Prostate gland (tissue), 2 donors: ENCODE results near the gene C6orf52. TPM values are rescaled to one million over a fixed set of nuclear protein-coding genes. Genes with fewer than 3 reads are reported as not detected.
A peak's percentile ranks its signal among the peaks of the same experiment; 100 is the strongest.
"Not testable (repeated sequence)": the region's sequence is repeated elsewhere in the genome, so short reads cannot be mapped to it uniquely, and the experiment has no call there.

Source experiments
- DNase-seq: peaks from one replicate; pipeline ENCODE4 v3.0.0-alpha.2; 2019; ENCODE audit warnings: low spot score
- H3K27ac ChIP-seq, 2 donors: fragments of 200-600 bp; sonication (generic); 2 replicates each; pipeline ENCODE4 v1.5.1; 2017 to 2019
- H3K27me3 ChIP-seq: fragments of 200-600 bp; sonication (generic); replicated peaks from 2 replicates; pipeline ENCODE4 v1.5.1; 2019; ENCODE audit not compliant: insufficient read depth
- H3K36me3 ChIP-seq, 2 donors: fragments of 200-600 bp; sonication (generic); 1 replicate in 1 of 2; 2 replicates in 1 of 2; pipeline versions ENCODE4 v1.5.1 to v1.8.1; 2017 to 2019
- H3K4me1 ChIP-seq: fragments of 200-600 bp; sonication (generic); replicated peaks from 2 replicates; pipeline ENCODE4 v1.5.1; 2019
- H3K4me3 ChIP-seq, 2 donors: fragments of 200-600 bp; sonication (generic); 2 replicates each; pipeline ENCODE4 v1.5.1; 2017 to 2019
- H3K9me3 ChIP-seq: fragments of 200-600 bp; sonication (generic); 2 replicates; pipeline ENCODE4 v1.5.1; 2017
- CTCF ChIP-seq, 4 experiments: fragments of 200-600 bp in 2 of 4; fragments of 450-650 bp in 2 of 4; sonication (generic) in 2 of 4; IDR thresholded peaks; 1 replicate in 3 of 4; 2 replicates in 1 of 4; pipeline ENCODE4 v1.5.1; 2016 to 2019; ENCODE audit warnings: antibody characterized with exemption in 4 of 4, mild to moderate bottlenecking in 2 of 4, moderate library complexity in 2 of 4
- POLR2A ChIP-seq: fragments of 450-650 bp; IDR thresholded peaks from one replicate; pipeline ENCODE4 v1.6.1; 2016; ENCODE audit warnings: antibody characterized with exemption, mild to moderate bottlenecking
- POLR2AphosphoS5 ChIP-seq: sonication (generic); formaldehyde crosslinking; IDR thresholded peaks from one replicate; pipeline ENCODE4 v1.6.1; 2017; ENCODE audit warnings: antibody characterized with exemption
- WGBS: methylation state at CpG from one replicate; pipeline ENCODE4 v1.1.5; 2018; 5-methylcytosine and 5-hydroxymethylcytosine counted together
- intact Hi-C: fragments of 100-400 bp; cut with DNase I; formaldehyde crosslinking; loops from one replicate; pipeline ENCODE4 v1.14.2; 2022
- total RNA-seq, 2 donors: library from RNA; depleted of rRNA; stranded (reverse); fragments of >200 nt; gene quantifications; one replicate each; pipeline ENCODE4 v1.1.0, GENCODE V29; 2016

Gene C6orf52
- total RNA-seq, 2 donors from 2014 or later: 3.3 TPM; not detected in 1

GRCh38 chr6:10721850-10722569 is 27.6 kb upstream of the C6orf52 start:
- Histone ChIP-seq H3K4me1 (peaks cover 8% of the 10 kb centered on the region), H3K27me3 (no peaks in the 10 kb centered on the region), H3K9me3 (no peaks in the 10 kb centered on the region), H3K4me3 (peak overlapping the region; percentile 49 to 60), H3K36me3 (no peaks in the 10 kb centered on the region), H3K27ac (peak overlapping the region; percentile 80 to 91)
- intact Hi-C loops: loop anchor here (2.0 kb wide), 2 partner anchors 25 to 27 kb away; partner anchors contain the start of genes C6orf52, PAK1IP1 and TMEM14B
- no peak for DNase-seq
- 73% methylated on average over 11 of the region's 11 CpGs for WGBS
- TF ChIP-seq CTCF (IDR thresholded peaks at IDR 0.05) (no peak), POLR2A (no peak), POLR2AphosphoS5 (no peak)

GRCh38 chr6:10720960-10721849 is 26.8 kb upstream of the C6orf52 start:
- H3K36me3 ChIP-seq, H3K27me3 ChIP-seq, DNase-seq, H3K9me3 ChIP-seq, intact Hi-C loops, H3K4me1 ChIP-seq: not testable (repeated sequence)
- peak overlapping the region; percentile 45 to 46 for H3K4me3 ChIP-seq
- 89% methylated on average over 17 of the region's 17 CpGs for WGBS
- H3K27ac ChIP-seq: peak overlapping the region; percentile 68 to 79

- TF ChIP-seq POLR2A: no peak
- no peak for TF ChIP-seq CTCF (IDR thresholded peaks at IDR 0.05)
- TF ChIP-seq POLR2AphosphoS5: no peak
- intact Hi-C loops: no loop called here
- 46% methylated on average over 45 of the region's 49 CpGs for WGBS
- no peaks in the 10 kb centered on the region for H3K27me3 ChIP-seq
- peaks cover 8% of the 10 kb centered on the region for H3K4me1 ChIP-seq
- H3K36me3 ChIP-seq: no peaks in the 10 kb centered on the region
- H3K9me3 ChIP-seq: no peaks in the 10 kb centered on the region
- H3K4me3 ChIP-seq: peak overlapping the region; percentile 45 to 46
- peak overlapping the region; percentile 68 to 79 for H3K27ac ChIP-seq
- no peak for DNase-seq
Measured at GRCh38 chr6:10720265-10720959, 26.0 kb upstream of the C6orf52 start.

GRCh38 chr6:10719964-10720264 is 25.5 kb upstream of the C6orf52 start:
- intact Hi-C loops: no loop called here
- Histone ChIP-seq H3K9me3 (no peaks in the 10 kb centered on the region), H3K4me1 (peaks cover 8% of the 10 kb centered on the region), H3K27me3 (no peaks in the 10 kb centered on the region), H3K4me3 (peak overlapping the region; percentile 45 to 46), H3K27ac (peak overlapping the region; percentile 68 to 79), H3K36me3 (no peaks in the 10 kb centered on the region)
- TF ChIP-seq POLR2A: no peak
- no peak for TF ChIP-seq POLR2AphosphoS5
- no peak for TF ChIP-seq CTCF (IDR thresholded peaks at IDR 0.05)
- DNase-seq: no peak
- 40% methylated on average over 20 of the region's 21 CpGs for WGBS

- 75% methylated on average over 8 of the region's 8 CpGs for WGBS
- H3K4me1 ChIP-seq: peaks cover 6% of the 10 kb centered on the region
- H3K9me3 ChIP-seq: no peaks in the 10 kb centered on the region
- H3K27ac ChIP-seq: no peak overlapping the region
- TF ChIP-seq POLR2A (no peak), POLR2AphosphoS5 (no peak), CTCF (IDR thresholded peaks at IDR 0.05) (no peak)
- peak overlapping the region; percentile 45 to 46 for H3K4me3 ChIP-seq
- DNase-seq: no peak
- no peaks in the 10 kb centered on the region for H3K27me3 ChIP-seq
- H3K36me3 ChIP-seq: no peaks in the 10 kb centered on the region
- intact Hi-C loops: no loop called here
Measured at GRCh38 chr6:10719296-10719963, 25.0 kb upstream of the C6orf52 start.
